Neural cell (in vitro differentiated cells): ENCODE data around the gene GAGE13. TPM values are rescaled to one million over a fixed set of nuclear protein-coding genes. Genes with fewer than 3 reads are reported as not detected.

ENCODE experiments used
- H2AFZ ChIP-seq: fragments of 200-600, 300-800 bp; sonication (generic), shearing (Covaris generic); 2 replicates; pipeline ENCODE4 v1.6.0; 2014; ENCODE audit warnings: low read depth, mild to moderate bottlenecking, antibody characterized with exemption, low read length, moderate library complexity
- H3F3A ChIP-seq: fragments of 200-600 bp; shearing (Covaris generic); 2 replicates; pipeline ENCODE4 v1.6.1; 2016; ENCODE audit warnings: mild to moderate bottlenecking, moderate library complexity, mixed read lengths, antibody characterized with exemption, low read length; ENCODE audit not compliant: insufficient read depth, poor library complexity, severe bottlenecking
- H3K27ac ChIP-seq: fragments of 200-600, 300-800 bp; sonication (generic), shearing (Covaris generic); 2 replicates; pipeline ENCODE4 v1.5.1; 2014; ENCODE audit warnings: mild to moderate bottlenecking, low read length, moderate library complexity
- H3K27me3 ChIP-seq: fragments of 300-800, 200-600 bp; sonication (generic), shearing (Covaris generic); 2 replicates; pipeline ENCODE4 v1.6.0; 2014; ENCODE audit warnings: mild to moderate bottlenecking, low read depth, low read length, moderate library complexity; ENCODE audit not compliant: insufficient read depth
- H3K36me3 ChIP-seq: fragments of 300-800, 200-600 bp; sonication (generic), shearing (Covaris generic); 2 replicates; pipeline ENCODE4 v1.5.1; 2014; ENCODE audit warnings: mild to moderate bottlenecking, antibody characterized with exemption, low read length, moderate library complexity; ENCODE audit not compliant: insufficient read depth
- H3K4me2 ChIP-seq: fragments of 300-800, 200-600 bp; sonication (generic), shearing (Covaris generic); 2 replicates; pipeline ENCODE4 v1.6.0; 2014; ENCODE audit warnings: mild to moderate bottlenecking, low read length
- H3K4me3 ChIP-seq: fragments of 300-800, 200-600 bp; sonication (generic), shearing (Covaris generic); 2 replicates; pipeline ENCODE4 v1.5.1; 2014; ENCODE audit warnings: mild to moderate bottlenecking, low read length, moderate library complexity
- H3K79me2 ChIP-seq: fragments of 200-600 bp; shearing (Covaris generic); replicated peaks from 2 replicates; pipeline ENCODE4 v1.6.0; 2014; ENCODE audit warnings: mild to moderate bottlenecking, low read length, moderate library complexity; ENCODE audit not compliant: insufficient read depth
- H3K9ac ChIP-seq: fragments of 300-800, 200-600 bp; sonication (generic), shearing (Covaris generic); 2 replicates; pipeline ENCODE4 v1.6.1; 2016; ENCODE audit warnings: mild to moderate bottlenecking, low read length, mixed read lengths
- H3K9me2 ChIP-seq: fragments of 200-600 bp; shearing (Covaris generic); 2 replicates; pipeline ENCODE4 v1.6.1; 2016; ENCODE audit warnings: mild to moderate bottlenecking, low read length, mixed read lengths; ENCODE audit not compliant: insufficient read depth
- H3K9me3 ChIP-seq: fragments of 200-600, 300-800 bp; sonication (generic), shearing (Covaris generic); 2 replicates; pipeline ENCODE4 v1.6.1; 2016; ENCODE audit warnings: mild to moderate bottlenecking, mixed run types, low read length, moderate library complexity, mixed read lengths
- H4K20me1 ChIP-seq: fragments of 200-600 bp; shearing (Covaris generic); 2 replicates; pipeline ENCODE4 v1.6.1; 2016; ENCODE audit warnings: mild to moderate bottlenecking, mixed run types; ENCODE audit not compliant: insufficient read depth
- CTCF ChIP-seq: fragments of 450-650 bp; IDR thresholded peaks from 2 replicates; pipeline ENCODE4 v1.5.1; 2014; ENCODE audit warnings: antibody characterized with exemption, mild to moderate bottlenecking, moderate library complexity; ENCODE audit not compliant: poor library complexity, severe bottlenecking
- EP300 ChIP-seq: fragments of 450-650 bp; conservative IDR thresholded peaks from 2 replicates; pipeline ENCODE4 v1.6.1; 2014; ENCODE audit warnings: antibody characterized with exemption, mild to moderate bottlenecking, moderate library complexity; ENCODE audit not compliant: poor library complexity, severe bottlenecking
- EZH2 ChIP-seq: fragments of 200-600, 300-800 bp; shearing (Covaris generic), sonication (generic); IDR thresholded peaks from 2 replicates; pipeline ENCODE4 v1.6.1; 2014; ENCODE audit warnings: antibody characterized with exemption, low read length, borderline replicate concordance, mild to moderate bottlenecking; ENCODE audit not compliant: insufficient read depth, poor library complexity, severe bottlenecking
- MXI1 ChIP-seq: fragments of 450-650 bp; conservative IDR thresholded peaks from 2 replicates; pipeline ENCODE4 v1.6.1; 2014; ENCODE audit warnings: antibody characterized with exemption, mild to moderate bottlenecking; ENCODE audit not compliant: poor library complexity, severe bottlenecking
- POLR2AphosphoS5 ChIP-seq: IDR thresholded peaks from 2 replicates; pipeline ENCODE4 v1.6.1; 2012
- RAD21 ChIP-seq: fragments of 450-650 bp; conservative IDR thresholded peaks from 2 replicates; pipeline ENCODE4 v1.6.1; 2014; ENCODE audit warnings: antibody characterized with exemption, mild to moderate bottlenecking, moderate library complexity
- REST ChIP-seq: IDR thresholded peaks from 2 replicates; pipeline ENCODE4 v1.6.1; 2012; ENCODE audit warnings: borderline replicate concordance
- SMC3 ChIP-seq: fragments of 450-650 bp; conservative IDR thresholded peaks from 2 replicates; pipeline ENCODE4 v1.6.1; 2014; ENCODE audit warnings: antibody characterized with exemption, mild to moderate bottlenecking, moderate library complexity; ENCODE audit not compliant: poor library complexity
- TAF1 ChIP-seq: IDR thresholded peaks from 2 replicates; pipeline ENCODE4 v1.6.1; 2012; ENCODE audit warnings: low read depth
- polyA plus RNA-seq: library from polyadenylated mRNA; depleted of rRNA; stranded (reverse); fragments of >200 nt; gene quantifications from 2 replicates; pipeline ENCODE4 v1.2.3, GENCODE V29; 2014

The GAGE13 gene
- polyA plus RNA-seq, 1 donor from 2014 or later = not detected

DNA sequence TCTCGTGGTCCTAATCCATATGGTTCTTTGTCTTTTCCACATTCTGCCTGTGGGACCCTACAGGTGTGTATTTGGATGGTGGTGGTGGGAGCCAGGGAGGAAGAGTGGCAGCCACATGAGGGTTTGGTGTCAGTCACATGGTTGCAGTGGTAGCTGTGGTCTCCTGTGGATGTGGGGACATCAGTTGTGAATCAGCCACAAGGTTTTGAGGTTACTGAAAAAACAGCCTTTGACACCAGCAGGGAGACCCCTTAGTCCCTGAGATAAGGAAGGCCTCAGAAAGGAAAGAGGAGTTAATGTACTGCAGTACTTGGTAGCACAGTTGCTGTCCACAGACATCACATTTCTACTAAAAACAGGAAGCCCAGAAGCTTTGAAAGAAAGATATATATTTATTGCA, 43.7 kb upstream of the GAGE13 start:
- H3K27ac ChIP-seq = no peak overlapping the region
- no peak overlapping the region for H3K9ac ChIP-seq
- H3K79me2 ChIP-seq = no peaks in the 10 kb centered on the region
- no peaks in the 10 kb centered on the region for H3K9me2 ChIP-seq
- H3K4me2 ChIP-seq = no peak overlapping the region
- TF ChIP-seq RAD21 (no peak), TAF1 (no peak), SMC3 (no peak)
- H3K36me3 ChIP-seq = no peaks in the 10 kb centered on the region
- H3K4me3 ChIP-seq = no peak overlapping the region
- H3K9me3 ChIP-seq = no peaks in the 10 kb centered on the region
- no peaks in the 10 kb centered on the region for H4K20me1 ChIP-seq
- H3K27me3 ChIP-seq = no peaks in the 10 kb centered on the region
- no peak overlapping the region for H2AFZ ChIP-seq
- no peaks in the 10 kb centered on the region for H3F3A ChIP-seq

DNA sequence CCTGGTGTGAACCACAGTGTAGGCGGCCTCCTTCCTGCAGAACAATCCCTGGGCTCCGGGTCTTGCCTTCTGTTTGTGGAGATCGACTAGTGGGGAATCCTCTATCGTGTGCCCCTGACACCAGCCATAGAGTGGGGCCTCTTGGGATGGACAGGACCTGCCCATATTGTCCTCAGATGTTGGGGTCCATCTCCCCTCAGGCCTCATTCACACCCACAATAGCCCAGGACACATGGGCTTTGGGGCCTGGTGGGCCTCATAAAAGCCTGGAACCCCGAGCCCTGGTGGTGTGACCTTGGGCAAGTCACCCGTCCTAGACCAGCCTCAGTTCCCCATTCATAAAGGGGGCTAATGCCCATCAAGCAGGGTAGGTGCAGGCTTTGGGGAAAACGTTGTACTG, 41.2 kb upstream of the GAGE13 start:
- TF ChIP-seq CTCF (no peak), POLR2AphosphoS5 (no peak), RAD21 (no peak), TAF1 (no peak), MXI1 (no peak), REST (no peak), SMC3 (no peak), EZH2 (no peak), EP300 (no peak)
- Histone ChIP-seq H3K79me2 (no peaks in the 10 kb centered on the region), H2AFZ (no peak overlapping the region), H3K27ac (no peak overlapping the region), H3K4me3 (no peak overlapping the region), H3K27me3 (no peaks in the 10 kb centered on the region), H3F3A (no peaks in the 10 kb centered on the region), H3K36me3 (no peaks in the 10 kb centered on the region), H3K9me2 (no peaks in the 10 kb centered on the region), H3K9me3 (no peaks in the 10 kb centered on the region), H4K20me1 (no peaks in the 10 kb centered on the region), H3K4me2 (no peak overlapping the region), H3K9ac (no peak overlapping the region)
